ENCODE data around the gene SERPINA9. TPM values are rescaled to one million over a fixed set of nuclear protein-coding genes. Genes with fewer than 3 reads are reported as not detected.

Gene SERPINA9
- total and polyA plus RNA-seq, 4 donors, result not detected

GRCh38 chr14:94470311-94470710 lies 5.7 kb downstream of the SERPINA9 start:
- peaks cover 0 to 6% (median 2%) of the 10 kb centered on the region in 4 donors for H3K9me3 ChIP-seq (ENCODE audit: control insufficient read depth in 4 of 4, insufficient read depth in 3 of 4, low read length in 3 of 4)
- H3K36me3 ChIP-seq (ENCODE audit: control insufficient read depth in 4 of 4, insufficient read depth in 4 of 4, low read length in 4 of 4), result no peaks in the 10 kb centered on the region
- no peak overlapping the region for H3K9ac ChIP-seq (ENCODE audit: insufficient read depth in 1 of 2, low read length in 2 of 2)
- H3K27ac ChIP-seq (ENCODE audit: low read depth in 1 of 2, low read length in 1 of 2), result no peak overlapping the region
- H3K4me3 ChIP-seq, result no peak overlapping the region
- no peaks in the 10 kb centered on the region for H3K4me1 ChIP-seq (ENCODE audit: control insufficient read depth in 5 of 5, insufficient read depth in 5 of 5, low read length in 5 of 5)
- DNase-seq (no peak), ATAC-seq (ENCODE audit: insufficient read depth, low FRiP score) (no peak)
- TF ChIP-seq, protein P1, sequence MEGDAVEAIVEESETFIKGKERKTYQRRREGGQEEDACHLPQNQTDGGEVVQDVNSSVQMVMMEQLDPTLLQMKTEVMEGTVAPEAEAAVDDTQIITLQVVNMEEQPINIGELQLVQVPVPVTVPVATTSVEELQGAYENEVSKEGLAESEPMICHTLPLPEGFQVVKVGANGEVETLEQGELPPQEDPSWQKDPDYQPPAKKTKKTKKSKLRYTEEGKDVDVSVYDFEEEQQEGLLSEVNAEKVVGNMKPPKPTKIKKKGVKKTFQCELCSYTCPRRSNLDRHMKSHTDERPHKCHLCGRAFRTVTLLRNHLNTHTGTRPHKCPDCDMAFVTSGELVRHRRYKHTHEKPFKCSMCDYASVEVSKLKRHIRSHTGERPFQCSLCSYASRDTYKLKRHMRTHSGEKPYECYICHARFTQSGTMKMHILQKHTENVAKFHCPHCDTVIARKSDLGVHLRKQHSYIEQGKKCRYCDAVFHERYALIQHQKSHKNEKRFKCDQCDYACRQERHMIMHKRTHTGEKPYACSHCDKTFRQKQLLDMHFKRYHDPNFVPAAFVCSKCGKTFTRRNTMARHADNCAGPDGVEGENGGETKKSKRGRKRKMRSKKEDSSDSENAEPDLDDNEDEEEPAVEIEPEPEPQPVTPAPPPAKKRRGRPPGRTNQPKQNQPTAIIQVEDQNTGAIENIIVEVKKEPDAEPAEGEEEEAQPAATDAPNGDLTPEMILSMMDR (IDR thresholded peaks at IDR 0.05; ENCODE audit: control extremely low read depth, extremely low read depth), result no peak
- 39 to 79% methylated on average over 2 of the region's 2 CpGs for WGBS, 2 donors
- H3K27me3 ChIP-seq (ENCODE audit: control insufficient read depth in 3 of 3, insufficient read depth in 3 of 3, low read length in 2 of 3), result peaks cover 0 to 6% (median 0%) of the 10 kb centered on the region in 3 donors

DNA sequence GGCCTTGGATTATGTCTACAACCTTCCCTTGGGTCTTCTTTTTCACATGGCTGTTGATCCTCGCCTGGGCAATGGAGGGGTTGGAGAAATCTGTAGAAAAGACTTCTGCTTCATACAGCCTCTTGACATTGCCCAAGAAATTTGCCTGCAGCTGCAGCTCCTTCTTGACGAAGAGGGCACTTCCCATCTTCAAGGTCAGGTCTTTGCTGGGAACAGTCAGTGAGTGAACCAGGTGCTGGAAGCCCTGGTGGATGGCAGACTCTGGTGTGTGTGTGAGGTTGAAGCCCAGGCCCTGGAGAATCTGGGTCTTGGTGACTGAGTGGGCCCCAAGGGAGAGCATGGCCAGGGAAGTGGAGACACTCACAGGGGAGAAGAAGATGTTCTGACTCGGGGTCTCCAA lies 6.7 kb downstream of the SERPINA9 start:
- WGBS, 2 donors, result 77 to 82% methylated on average over 3 of the region's 3 CpGs
- Histone ChIP-seq H3K36me3 (ENCODE audit: control insufficient read depth in 4 of 4, insufficient read depth in 4 of 4, low read length in 4 of 4) (no peaks in the 10 kb centered on the region), H3K4me1 (ENCODE audit: control insufficient read depth in 5 of 5, insufficient read depth in 5 of 5, low read length in 5 of 5) (no peaks in the 10 kb centered on the region), H3K9me3 (ENCODE audit: control insufficient read depth in 4 of 4, insufficient read depth in 3 of 4, low read length in 3 of 4) (peaks cover 0 to 13% (median 6%) of the 10 kb centered on the region in 4 donors), H3K27ac (ENCODE audit: low read depth in 1 of 2, low read length in 1 of 2) (no peak overlapping the region), H3K4me3 (no peak overlapping the region), H3K27me3 (ENCODE audit: control insufficient read depth in 3 of 3, insufficient read depth in 3 of 3, low read length in 2 of 3) (peaks cover 0 to 6% (median 0%) of the 10 kb centered on the region in 3 donors), H3K9ac (ENCODE audit: insufficient read depth in 1 of 2, low read length in 2 of 2) (no peak overlapping the region)
- DNase-seq, result no peak
- TF ChIP-seq, protein P1 (IDR thresholded peaks at IDR 0.05; ENCODE audit: control extremely low read depth, extremely low read depth), result no peak
- no peak for ATAC-seq (ENCODE audit: insufficient read depth, low FRiP score)

- Histone ChIP-seq H3K27ac (ENCODE audit: low read depth in 1 of 2, low read length in 1 of 2) (no peak overlapping the region), H3K9me3 (ENCODE audit: control insufficient read depth in 4 of 4, insufficient read depth in 3 of 4, low read length in 3 of 4) (peaks cover 0 to 17% (median 7%) of the 10 kb centered on the region in 4 donors), H3K4me3 (no peak overlapping the region), H3K4me1 (ENCODE audit: control insufficient read depth in 5 of 5, insufficient read depth in 5 of 5, low read length in 5 of 5) (no peaks in the 10 kb centered on the region), H3K27me3 (ENCODE audit: control insufficient read depth in 3 of 3, insufficient read depth in 3 of 3, low read length in 2 of 3) (peaks cover 0 to 6% (median 0%) of the 10 kb centered on the region in 3 donors), H3K9ac (ENCODE audit: insufficient read depth in 1 of 2, low read length in 2 of 2) (no peak overlapping the region), H3K36me3 (ENCODE audit: control insufficient read depth in 4 of 4, insufficient read depth in 4 of 4, low read length in 4 of 4) (no peaks in the 10 kb centered on the region)
- ATAC-seq (ENCODE audit: insufficient read depth, low FRiP score), result no peak
- TF ChIP-seq, protein P1 (IDR thresholded peaks at IDR 0.05; ENCODE audit: control extremely low read depth, extremely low read depth), result no peak
- WGBS, 2 donors, result 91 to 92% methylated on average over 4 of the region's 4 CpGs
- no peak for DNase-seq
Measured at GRCh38 chr14:94467728-94468520, 8.1 kb downstream of the SERPINA9 start.

Data from lung (tissue), 12 donors.